Non-pigmented ciliary epithelial cell (primary cell): ENCODE data around the gene ANKRD33.
"Not testable (repeated sequence)": the region's sequence is repeated elsewhere in the genome, so short reads cannot be mapped to it uniquely, and the experiment has no call there.

Experiments used
- DNase-seq: peaks from one replicate; pipeline ENCODE4 v3.0.0-alpha.2; 2010; ENCODE audit warnings: low read depth

ANKRD33 gene

DNA sequence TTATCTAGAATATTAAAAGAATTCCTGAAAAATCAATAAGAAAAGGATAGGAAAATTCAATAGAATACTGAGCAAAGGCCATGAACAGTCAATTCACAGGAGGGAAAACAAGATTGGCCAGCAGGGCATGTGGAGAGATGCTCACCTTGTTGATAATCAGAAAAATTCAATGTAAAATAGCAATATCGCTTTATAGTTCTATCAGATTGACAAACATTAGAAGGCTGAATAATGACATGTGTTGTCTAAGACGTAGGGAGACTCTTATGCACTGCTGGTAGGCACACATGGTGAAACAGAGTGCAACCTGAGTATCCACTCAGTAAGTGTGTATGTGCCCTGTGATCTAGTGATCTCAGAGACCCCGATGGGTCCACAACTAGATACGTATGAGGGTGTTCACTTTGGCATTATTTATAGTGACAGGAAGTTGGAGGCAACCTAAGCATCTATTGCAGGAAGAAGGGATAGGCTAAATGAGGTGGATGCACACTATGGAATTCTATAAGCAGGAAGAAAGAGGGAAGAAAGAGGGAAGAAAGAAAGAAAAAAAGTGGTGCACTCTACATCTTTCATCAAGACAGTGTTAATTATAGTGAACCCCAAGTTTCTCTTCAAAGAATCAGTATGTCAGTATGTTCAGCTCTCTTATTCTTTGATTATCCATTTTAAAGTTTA lies 3.8 kb upstream of the ANKRD33 start:
- DNase-seq: no peak

- no peak for DNase-seq
Observed at GRCh38 chr12:51884676-51885229, 3.1 kb upstream of the ANKRD33 start.

DNA sequence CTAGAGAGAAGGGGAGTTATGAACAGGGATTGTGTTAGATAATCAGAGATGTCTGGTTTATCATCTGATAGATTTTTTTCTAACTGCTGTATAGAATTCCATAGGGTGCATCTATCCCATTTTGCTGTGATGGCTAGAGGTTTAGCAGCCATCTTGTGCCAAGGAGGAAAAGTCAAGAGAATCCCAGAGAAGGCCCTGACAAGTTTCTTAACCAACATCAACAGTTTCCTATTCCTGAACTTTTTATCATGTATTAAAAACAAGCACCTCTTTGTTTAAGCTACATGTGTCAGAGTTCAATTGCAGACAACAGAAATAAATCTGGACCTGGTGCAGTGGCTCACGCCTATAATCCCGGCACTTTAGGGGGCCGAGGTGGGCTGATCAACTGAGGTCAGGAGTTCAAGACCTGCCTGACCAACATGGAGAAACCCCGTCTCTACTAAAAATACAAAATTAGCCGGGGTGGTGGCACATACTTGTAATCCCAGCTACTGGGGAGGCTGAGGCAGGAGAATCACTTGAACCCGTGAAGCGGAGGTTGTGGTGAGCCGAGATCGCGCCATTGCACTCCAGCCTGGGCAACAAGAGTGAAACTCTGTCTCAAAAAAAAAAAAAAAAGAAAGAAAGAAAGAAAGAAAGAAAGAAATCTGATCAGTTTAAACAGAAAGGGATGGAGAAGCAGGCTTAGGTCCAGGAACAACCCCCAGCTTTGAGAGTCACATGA lies 2.4 kb upstream of the ANKRD33 start:
- not testable (repeated sequence) for DNase-seq

- DNase-seq: peak; percentile 86
Observed at GRCh38 chr12:51886021-51886710, 1.7 kb upstream of the ANKRD33 start.

DNA sequence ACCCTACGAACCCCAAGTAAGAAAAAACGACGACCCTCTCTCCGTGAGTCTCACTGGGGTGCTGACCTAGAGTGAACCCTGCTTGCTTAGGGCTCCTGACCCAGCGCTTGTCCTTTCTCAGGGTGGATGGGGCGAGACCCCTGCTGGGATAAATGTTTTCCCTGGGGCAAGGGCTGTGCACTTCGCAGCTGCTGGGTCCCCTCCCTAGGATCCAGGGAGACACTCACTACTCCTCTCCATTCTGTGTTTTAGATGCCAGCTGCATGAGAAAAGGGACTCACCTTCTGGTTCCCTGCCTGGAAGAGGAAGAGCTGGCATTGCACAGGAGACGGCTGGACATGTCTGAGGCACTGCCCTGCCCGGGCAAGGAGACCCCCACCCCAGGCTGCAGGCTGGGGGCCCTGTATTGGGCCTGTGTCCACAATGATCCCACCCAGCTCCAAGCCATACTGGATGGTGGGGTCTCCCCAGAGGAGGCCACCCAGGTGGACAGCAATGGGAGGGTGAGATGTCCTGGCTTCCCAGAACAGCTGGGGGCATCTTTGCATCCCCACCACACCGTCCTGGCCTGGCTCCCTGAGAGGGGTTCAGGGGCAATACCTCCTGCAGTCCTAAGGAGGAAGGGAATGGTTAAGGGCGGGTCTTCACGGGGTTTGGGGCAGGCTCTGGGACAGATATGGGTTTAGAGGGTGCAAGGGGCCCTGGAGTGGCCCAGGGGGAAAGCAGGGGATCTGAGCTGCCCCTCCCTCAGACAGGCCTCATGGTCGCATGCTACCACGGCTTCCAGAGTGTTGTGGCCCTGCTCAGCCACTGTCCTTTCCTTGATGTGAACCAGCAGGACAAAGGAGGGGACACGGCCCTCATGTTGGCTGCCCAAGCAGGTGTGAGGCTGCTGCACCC lies 663 bp downstream of the ANKRD33 start:
- no peak for DNase-seq

DNA sequence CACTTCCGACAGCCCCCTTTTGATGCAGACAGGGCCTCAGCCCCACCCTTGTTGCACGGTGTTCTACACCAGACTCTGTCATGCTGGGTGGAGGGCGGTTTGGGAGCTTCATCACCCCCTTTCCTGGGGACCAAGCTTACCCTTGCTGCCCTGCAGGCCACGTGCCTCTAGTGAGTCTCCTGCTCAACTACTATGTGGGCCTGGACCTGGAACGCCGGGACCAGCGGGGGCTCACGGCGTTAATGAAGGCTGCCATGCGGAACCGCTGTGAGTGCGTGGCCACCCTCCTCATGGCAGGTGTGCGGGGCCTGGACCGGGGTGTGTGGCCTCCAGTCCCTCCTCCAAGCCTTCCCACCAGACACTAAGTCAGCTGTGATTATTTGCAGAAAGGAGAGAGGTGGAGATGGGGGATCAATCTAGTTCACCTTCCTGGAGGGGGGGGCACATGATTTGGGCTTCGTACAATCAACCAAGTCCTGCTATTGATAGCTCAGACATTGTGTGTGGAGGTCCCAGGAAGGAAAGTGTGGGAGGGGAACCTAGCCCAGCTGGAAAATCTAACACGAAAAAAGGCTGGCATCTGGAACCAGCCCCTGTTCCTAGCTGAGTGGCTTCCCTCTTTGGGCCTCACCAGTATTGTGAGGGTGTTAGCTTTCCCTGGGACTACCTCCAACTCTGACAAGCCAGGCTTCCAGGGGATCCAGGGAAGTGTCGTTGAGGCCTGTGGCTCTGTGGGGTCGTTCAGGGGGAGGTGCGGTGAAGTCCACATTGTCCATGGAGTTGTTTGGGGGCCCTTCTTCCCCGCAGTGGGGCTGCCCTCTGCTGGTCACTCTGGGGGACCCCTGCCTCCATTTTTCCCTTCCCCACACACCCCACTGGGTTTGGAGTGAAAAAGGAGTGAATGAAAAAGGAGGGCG lies 1.6 kb downstream of the ANKRD33 start:
- DNase-seq: no peak

GRCh38 chr12:51890133-51890464 lies 2.2 kb downstream of the ANKRD33 start:
- no peak for DNase-seq

GRCh38 chr12:51890511-51891171 lies 2.7 kb downstream of the ANKRD33 start:
- no peak for DNase-seq

GRCh38 chr12:51891843-51892242 lies 3.9 kb downstream of the ANKRD33 start:
- no peak for DNase-seq

DNA sequence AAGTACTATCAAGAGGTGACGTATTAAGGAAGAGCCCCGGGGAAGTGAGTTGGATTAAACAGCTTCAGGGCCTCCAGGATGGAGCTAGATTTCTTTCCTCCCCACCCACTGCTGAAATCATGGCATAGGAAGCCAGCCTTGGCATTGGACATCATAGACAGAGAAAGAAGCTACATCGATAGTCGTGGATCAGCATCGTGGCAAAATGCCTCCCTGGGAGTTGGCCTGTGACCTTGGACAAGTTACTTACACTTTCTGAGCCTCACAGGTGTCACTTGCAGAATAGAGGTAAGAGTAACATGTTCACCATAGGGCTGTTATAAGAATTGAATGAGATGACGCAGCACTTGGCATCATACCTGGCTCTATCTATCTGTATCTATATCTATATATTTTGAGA lies 5.9 kb downstream of the ANKRD33 start:
- DNase-seq: no peak

- no peak for DNase-seq
Observed at GRCh38 chr12:51895378-51896135, 7.7 kb downstream of the ANKRD33 start.

GRCh38 chr12:51896236-51896635 lies 8.3 kb downstream of the ANKRD33 start:
- DNase-seq: no peak

GRCh38 chr12:51897181-51897580 lies 9.3 kb downstream of the ANKRD33 start:
- no peak for DNase-seq

- no peak for DNase-seq
Observed at GRCh38 chr12:51898506-51898905, 10.6 kb downstream of the ANKRD33 start.

- DNase-seq: no peak
Observed at GRCh38 chr12:51898937-51899336, 11.0 kb downstream of the ANKRD33 start.

DNA sequence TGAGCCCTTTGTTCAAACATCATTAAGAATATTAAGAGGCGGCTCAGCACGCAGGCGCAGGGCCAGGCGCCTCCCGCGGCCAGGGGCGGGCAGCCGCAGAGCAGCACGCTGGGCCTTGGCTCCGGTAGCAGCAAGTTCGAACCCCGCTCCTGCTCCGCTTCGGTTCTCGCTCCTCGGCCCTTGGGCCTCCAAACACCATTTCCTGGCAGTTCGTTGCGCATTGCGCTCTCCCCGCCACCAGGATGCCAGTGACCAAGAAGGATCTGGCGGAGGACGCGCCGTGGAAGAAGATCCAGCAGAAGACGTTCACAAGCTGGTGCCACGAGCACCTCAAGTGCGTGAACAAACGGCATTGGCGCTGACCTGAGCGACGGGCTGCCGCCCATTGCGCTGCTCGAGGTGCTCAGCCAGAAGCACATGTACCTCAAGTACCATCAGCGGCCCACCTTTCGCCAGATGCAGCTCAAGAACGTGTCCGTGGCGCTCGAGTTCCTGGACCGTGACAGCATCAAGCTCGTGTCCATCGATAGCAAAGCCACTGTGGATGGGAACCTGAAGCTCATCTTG lies 12.5 kb downstream of the ANKRD33 start:
- DNase-seq: no peak

- DNase-seq: no peak
Observed at GRCh38 chr12:51901121-51901817, 13.4 kb downstream of the ANKRD33 start.

DNA sequence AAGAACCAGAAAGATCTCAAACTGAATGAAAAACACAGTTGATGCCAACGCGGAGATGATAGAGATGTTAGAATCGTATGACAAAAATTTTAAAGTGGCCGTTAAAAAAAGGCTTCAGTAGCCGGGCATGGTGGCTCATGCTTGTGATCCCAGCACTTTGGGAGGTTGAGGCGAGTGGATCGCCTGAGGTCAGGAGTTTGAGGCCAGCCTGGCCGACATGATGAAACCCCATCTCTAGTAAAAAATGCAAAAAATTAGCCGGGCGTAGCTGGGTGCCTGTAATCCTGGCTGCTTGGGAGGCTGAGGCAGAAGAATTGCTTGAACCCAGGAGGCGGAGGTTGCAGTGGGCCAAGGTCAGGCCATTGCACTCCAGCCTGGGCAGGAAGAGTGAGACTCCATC lies 14.0 kb downstream of the ANKRD33 start:
- no peak for DNase-seq
